IMR-90 (cell line): ENCODE data around the gene RMI1.
A peak's percentile ranks its signal among the peaks of the same experiment; 100 is the strongest.

Experiments used
- CTCF ChIP-seq: conservative IDR thresholded peaks from 2 replicates; pipeline ENCODE4 v1.5.1; 2012; ENCODE audit warnings: mild to moderate bottlenecking, low read depth, low read length, improper control_type of control experiment
- ELK1 ChIP-seq: fragments of 150-350 bp; IDR thresholded peaks from 2 replicates; pipeline ENCODE4 v1.6.1; 2016; ENCODE audit warnings: low read depth, mild to moderate bottlenecking, low read length, moderate library complexity, borderline replicate concordance
- MAZ ChIP-seq: IDR thresholded peaks from 2 replicates; pipeline ENCODE4 v1.6.1; 2012; ENCODE audit warnings: low read depth, mild to moderate bottlenecking, low read length, improper control_type of control experiment, moderate library complexity, borderline replicate concordance
- MXI1 ChIP-seq: IDR thresholded peaks from 2 replicates; pipeline ENCODE4 v1.6.1; 2012; ENCODE audit warnings: low read depth, mild to moderate bottlenecking, low read length, moderate library complexity, borderline replicate concordance
- NFE2L2 ChIP-seq: fragments of 150-350 bp; IDR thresholded peaks from 2 replicates; pipeline ENCODE4 v1.6.1; 2016; ENCODE audit warnings: low read depth, mild to moderate bottlenecking, low read length
- POLR2A ChIP-seq: IDR thresholded peaks from 2 replicates; pipeline ENCODE4 v1.6.1; 2012; ENCODE audit warnings: mild to moderate bottlenecking, low read depth, low read length
- RAD21 ChIP-seq: IDR thresholded peaks from 2 replicates; pipeline ENCODE4 v1.6.1; 2012; ENCODE audit warnings: low read length, improper control_type of control experiment
- RCOR1 ChIP-seq: IDR thresholded peaks from 2 replicates; pipeline ENCODE4 v1.6.1; 2012; ENCODE audit warnings: mild to moderate bottlenecking, low read length, improper control_type of control experiment; ENCODE audit not compliant: insufficient replicate concordance
- RFX5 ChIP-seq: IDR thresholded peaks from 2 replicates; pipeline ENCODE4 v1.8.0; 2012; ENCODE audit warnings: low read depth, mild to moderate bottlenecking, low read length, moderate library complexity
- SMC3 ChIP-seq: fragments of 150-350 bp; IDR thresholded peaks from 2 replicates; pipeline ENCODE4 v1.6.1; 2016; ENCODE audit warnings: low read depth, mild to moderate bottlenecking, antibody characterized with exemption, low read length, moderate library complexity
- USF2 ChIP-seq: fragments of 150-350 bp; IDR thresholded peaks from 2 replicates; pipeline ENCODE4 v1.6.1; 2017; ENCODE audit warnings: mild to moderate bottlenecking, antibody characterized with exemption, low read length, low read depth

- TF ChIP-seq CTCF (no peak), RFX5 (no peak), MAZ (no peak), POLR2A (no peak), RCOR1 (no peak), RAD21 (no peak), USF2 (no peak), SMC3 (no peak), ELK1 (no peak), NFE2L2 (peak; percentile 55), MXI1 (no peak)
These were observed 694 bp downstream of the RMI1 start for GRCh38 chr9:83981126-83981871.
